GM21717 (cell line): Measurements from ENCODE around the gene HMGN2.
A peak's percentile ranks its signal among the peaks of the same experiment; 100 is the strongest.
"Not testable (repeated sequence)": the region's sequence is repeated elsewhere in the genome, so short reads cannot be mapped to it uniquely, and the experiment has no call there.

Source experiments
- ATAC-seq: cut with Tn5 transposase; IDR thresholded peaks from one replicate; pipeline ENCODE4 v1.9.1; 2021; ENCODE audit warnings: mild to moderate bottlenecking, moderate library complexity; ENCODE audit not compliant: unreplicated experiment

Gene HMGN2

DNA sequence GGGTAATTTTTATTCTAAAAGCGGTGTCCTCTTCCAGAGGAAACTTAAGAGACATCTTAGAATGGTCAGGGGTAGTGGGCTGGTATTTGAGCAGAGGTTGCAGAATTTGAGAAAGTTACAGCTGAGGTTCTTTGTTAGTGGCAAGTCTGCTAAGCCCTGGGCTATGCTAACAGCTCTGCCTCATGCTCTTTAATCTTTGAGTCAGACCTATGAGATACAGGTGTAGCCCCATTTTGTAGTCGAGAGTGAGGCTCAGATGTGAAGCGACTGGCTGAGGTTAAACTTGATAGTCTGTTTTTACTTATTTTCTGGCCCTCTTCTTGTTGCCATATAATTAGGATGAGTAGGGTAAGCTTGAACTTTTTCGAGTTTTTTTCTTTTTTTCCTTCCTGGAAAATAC is 4.7 kb downstream of the HMGN2 start:
- ATAC-seq = no peak

DNA sequence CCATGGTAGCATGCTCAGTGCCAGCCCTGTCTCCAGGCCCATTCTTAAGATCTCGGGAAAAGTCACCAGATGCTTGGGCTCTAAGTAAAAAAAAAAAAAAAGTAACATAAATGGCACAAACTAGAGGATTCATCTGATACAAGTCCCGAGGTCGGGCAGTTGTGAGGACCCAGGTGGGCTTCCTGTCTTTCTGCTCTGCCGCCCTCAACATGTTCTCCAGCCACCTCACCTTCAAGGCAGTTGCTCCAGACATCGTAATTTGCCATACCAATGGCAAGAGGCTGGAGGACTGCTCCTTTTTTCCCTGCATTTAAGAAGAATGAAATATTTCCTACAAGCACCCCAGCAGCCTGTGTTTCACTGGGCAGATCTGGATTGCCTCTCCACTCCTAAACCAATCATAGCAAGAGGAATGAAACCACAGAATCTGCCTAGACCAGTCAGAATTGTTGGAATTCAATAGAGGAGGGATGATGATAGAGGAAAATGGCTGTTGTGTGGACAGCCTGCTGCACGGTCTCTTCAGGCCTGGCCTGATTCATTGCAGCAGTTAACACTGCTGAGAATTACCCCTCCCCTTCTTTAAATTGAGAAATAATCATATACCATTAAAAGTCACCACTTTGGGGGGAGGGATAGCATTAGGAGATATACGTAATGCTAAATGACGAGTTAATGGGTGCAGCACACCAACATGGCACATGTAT is 5.4 kb downstream of the HMGN2 start:
- ATAC-seq = no peak

DNA sequence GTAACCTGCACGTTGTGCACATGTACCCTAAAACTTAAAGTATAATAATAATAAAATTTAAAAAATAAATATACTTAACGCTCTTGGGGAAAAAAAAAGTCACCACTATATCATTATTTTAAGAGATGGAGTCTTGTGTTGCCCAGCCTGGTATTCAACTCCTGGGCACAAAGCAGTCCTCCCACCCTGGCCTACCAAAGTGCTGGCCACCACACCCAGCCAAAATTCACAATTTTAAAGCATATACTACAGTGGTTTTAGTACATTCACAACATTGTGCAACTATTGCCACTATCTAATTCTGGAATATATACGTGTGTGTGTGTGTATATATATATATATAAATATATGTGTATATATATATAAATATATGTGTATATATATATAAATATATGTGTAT is 5.9 kb downstream of the HMGN2 start:
- ATAC-seq = no peak

DNA sequence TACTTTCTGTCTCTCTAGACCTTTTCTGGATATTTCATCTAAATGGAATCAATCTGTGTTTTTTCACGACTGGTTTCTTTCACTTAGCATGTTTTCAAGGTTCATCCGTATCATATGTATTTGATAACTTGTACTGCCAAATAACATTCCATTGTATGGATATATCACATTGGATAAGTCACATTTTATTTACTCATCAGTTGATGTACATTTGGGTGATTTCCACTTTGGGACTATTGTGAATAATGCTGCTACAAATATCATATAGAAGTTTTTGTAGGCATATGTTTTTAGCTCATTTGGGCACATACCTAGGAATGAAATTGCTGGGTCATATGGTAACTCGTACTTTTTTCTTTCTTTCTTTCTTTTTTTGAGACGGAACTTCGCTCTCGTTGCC is 6.7 kb downstream of the HMGN2 start:
- no peak for ATAC-seq

DNA sequence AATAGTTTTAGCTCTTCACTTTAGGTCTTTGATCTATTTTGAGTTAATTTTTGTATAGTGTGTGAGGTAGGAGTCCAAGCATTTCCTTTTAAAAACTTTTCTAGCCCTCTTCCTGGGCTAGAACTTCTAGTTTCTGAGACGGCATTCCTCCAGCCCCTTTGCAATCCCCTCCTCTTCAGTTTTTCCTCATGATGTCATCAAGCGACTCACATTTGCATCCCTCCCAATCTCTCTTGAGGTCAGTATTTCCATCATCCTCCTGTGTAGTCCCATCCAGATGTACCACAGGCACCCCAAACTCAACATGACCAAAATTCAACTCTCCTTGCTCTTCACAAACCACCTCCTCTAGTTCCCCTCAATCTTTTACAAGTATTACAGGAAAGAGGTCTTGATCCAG is 10.7 kb downstream of the HMGN2 start:
- no peak for ATAC-seq

DNA sequence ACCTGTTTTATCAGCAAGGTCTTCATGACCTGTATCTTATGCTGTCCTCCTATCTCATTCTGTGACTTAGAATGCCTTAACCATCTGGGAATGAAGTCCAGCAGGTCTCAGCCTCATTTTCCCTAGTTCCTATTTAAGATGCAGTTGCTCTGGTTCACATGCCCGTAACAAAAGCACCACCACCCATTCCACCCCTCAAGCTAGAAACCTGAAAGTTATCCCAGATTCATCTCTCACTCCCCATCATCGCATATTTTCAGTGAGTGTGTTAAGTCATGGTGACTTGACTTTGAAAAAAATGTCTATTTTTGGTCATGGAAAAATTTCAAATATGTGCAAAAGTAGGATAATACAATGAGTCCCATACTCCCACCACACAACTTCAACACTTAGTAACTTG is 11.7 kb downstream of the HMGN2 start:
- ATAC-seq = no peak

DNA sequence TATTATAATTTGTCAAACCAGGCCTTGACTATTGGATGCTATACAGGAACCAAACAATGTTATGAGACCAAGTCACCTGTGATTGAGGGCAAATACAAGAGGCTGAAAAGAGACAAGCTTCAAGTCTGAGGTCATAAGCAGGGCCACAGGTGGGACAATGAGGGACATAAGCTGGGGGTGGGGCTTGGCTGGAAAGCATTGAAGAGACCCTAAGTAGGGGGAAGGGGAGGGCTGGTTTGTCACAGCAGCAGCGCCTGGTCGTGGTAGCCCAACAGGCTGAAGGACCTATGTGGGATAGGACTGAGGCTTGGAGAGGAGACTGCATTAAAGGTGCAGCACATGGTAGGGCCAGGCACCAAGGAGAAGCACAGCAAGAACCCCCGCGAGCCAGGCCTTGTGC is 17.9 kb downstream of the HMGN2 start:
- no peak for ATAC-seq

DNA sequence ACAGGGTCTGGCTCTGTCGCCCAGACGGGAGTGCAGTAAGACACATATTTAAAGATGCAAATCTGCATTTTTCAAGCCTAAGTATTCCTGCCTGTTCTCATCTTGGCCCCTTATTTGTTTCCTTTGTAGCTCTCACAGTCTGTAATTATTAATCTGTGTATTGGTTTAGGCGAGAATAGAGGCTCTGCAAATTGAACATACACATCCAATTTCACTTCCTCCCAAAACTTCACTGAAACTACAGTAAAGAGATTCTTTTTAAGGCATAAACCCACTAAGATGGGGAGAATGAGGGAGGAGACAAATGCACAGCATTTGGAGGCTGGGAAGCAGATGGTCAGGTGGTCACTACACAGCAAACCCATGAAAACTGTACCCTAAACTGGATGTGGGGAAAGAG is 21.0 kb downstream of the HMGN2 start:
- ATAC-seq = no peak

DNA sequence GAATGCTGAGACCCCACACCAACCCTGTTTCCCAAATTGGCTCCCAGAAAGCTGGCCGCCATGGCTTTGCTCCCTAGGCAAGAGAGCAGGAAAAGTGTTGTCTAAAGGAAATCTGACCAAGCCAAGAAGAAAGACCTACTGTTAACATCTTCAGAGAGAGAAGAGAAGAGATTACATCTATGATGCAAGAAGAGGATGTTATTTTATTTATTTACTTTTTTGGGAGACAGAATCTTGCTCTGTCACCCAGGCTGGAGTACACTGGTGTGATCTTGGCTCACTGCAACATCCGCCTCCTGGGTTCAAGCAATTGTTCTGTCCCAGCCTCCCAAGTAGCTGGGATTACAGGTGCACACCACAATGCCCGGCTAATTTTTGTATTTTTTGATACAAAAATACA is 21.7 kb downstream of the HMGN2 start:
- no peak for ATAC-seq

DNA sequence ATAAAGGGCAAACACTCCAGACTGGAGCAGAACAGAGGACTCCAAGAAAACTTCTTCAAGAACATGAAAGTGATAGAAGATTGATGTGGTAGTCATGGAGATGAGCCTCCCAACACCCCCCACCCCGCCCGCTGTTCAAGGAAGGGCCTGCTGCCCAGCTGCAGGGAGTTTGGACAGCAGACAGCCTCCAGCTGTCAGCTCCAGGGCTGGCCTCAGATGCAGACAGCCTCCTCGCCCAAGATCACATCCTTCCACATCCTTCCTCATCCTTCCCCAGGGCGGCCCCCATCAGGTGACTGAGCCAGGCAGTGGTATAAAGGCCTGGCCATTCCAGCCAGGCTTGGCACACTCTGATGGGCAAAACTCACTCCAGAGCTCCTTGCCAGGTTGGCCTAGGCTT is 24.6 kb downstream of the HMGN2 start:
- ATAC-seq = no peak

DNA sequence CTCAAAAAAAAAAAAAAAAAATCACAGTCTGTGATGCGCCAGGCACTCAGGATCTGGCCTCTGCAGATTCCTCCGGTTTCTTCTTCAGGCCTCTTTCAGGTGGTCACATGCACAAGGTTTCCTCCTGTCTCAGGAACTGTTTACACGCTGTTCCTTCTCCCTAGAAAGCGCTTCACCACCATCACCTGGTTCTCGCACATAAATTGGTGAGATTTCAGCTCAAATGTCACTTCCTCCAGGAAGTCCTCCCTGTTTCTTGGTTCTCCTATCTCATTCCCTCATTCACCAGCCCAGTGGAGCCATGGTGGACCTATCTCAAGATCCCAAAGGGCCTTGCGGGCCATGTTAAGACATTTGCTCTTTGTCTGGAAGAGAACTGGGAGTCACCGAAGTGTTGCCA is 26.7 kb downstream of the HMGN2 start:
- ATAC-seq = no peak

DNA sequence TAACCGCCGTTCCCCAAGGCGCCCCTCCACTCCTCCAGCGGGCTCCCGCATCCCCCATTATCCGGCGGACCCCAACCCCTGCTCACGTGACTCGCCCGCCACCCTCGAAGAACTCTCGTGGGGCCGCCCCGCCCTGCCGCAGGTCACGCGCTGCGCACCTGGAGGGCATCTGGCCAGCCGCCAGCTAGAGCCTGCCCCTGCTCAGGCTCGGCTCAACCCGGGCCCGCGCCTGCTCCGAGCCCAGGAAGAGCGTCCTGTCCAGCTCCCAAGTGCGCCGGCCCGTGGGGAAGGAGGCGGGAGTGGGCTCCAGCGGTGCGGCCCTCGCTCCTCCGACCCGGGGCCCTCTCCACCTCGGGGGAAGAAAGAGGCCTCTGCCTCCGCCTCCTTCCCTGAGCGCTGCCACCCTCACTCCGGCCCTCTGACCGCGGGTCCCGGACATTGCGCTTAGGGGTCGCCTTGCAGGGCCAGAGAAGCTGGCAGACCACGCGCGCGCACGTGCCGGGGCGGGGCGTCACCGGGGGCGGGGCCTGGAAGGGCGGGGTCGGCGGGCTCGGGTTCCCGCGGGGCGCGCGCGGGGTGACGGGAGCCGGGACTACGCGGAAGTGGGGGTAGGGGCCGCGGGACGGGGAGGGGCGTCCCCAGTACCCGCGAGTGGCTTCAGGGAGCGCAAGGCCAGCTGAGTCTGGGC is 28.4 kb downstream of the HMGN2 start:
- ATAC-seq = peak; percentile 64

DNA sequence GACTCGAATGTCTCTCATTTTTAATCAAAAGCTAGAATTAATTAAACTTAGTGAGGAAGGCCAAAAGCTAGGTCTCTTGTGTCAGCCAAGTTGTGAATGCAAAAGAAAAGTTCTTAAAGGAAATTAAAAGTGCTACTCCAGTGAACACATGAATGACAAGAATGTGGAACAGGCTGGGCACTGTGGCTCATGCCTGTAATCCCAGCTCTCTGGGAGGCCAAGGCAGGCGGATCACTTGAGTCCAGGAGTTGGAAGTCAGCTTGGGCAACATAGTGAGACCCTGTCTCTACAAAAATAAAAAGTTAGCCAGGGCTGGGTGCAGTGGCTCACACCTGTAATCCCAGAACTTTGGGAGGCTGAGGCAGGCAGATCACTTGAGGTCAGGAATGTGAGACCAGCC is 38.5 kb downstream of the HMGN2 start:
- not testable (repeated sequence) for ATAC-seq

DNA sequence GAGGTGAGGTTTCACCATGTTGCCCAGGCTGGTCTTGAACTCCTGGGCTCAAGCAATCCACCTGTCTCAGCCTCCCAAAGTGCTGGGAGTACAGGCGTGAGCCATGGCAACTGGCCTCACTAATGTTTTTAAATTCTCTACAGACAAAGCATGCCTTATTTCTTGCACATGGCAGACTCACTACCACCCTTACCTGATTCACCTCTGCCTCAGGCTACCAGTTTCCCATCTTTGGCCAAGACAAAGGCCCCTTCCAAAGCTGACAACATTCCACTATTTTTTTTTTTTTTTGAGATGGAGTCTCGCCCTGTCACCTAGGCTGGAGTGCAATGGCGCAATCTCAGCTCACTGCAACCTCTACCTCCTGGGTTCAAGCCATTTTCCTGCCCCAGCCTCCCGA is 43.6 kb downstream of the HMGN2 start:
- not testable (repeated sequence) for ATAC-seq

DNA sequence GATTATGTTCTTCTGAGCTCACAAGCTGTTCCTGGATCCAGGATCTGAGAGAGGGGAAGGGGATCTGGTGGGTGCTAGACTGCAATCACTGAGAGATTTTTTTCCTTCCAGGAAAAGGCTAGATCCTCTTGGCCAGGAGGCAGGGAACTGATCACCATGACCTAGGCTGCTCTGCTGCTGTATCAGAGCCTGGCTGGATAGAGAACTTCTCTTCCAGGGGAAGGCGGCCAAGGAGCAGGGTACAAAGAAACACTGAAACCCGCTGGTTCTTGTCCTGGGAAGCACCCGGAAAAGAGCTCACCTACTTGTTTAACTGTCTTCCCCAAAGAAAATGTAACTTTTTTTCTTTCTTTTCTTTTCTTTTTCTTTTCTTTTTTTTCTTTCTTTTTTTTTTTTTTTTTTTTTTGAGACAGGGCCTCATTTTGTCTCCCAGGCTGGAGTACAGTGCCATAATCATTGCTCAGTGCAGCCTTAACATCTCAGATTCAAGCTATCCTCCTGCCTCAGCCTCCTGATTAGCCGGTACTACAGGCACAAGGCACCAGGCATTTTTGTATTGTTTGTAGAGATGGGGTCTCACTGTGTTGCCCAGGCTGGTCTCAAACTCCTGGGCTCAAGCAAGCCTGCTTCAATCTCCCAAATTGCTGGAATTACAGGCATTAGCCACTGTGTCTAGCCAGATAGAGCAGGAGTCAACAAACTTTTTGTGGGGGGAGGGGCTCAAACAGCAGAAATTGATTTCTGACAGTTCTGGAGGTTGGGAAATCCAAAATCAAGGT is 44.9 kb downstream of the HMGN2 start:
- ATAC-seq = no peak

DNA sequence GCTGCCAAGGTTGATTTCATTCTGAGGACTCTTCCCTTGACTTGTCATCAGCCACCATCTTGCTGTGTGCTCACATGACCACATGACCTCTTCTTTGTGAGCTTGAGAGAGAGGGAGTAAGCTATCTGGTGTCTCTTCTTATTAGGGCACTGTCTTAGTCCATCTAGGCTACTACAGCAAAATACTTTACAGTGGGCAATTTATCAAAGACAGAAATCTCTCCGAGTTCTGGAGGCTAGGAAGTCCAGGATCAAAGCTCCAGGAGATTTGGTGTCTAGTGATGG is 45.5 kb downstream of the HMGN2 start:
- no peak for ATAC-seq

DNA sequence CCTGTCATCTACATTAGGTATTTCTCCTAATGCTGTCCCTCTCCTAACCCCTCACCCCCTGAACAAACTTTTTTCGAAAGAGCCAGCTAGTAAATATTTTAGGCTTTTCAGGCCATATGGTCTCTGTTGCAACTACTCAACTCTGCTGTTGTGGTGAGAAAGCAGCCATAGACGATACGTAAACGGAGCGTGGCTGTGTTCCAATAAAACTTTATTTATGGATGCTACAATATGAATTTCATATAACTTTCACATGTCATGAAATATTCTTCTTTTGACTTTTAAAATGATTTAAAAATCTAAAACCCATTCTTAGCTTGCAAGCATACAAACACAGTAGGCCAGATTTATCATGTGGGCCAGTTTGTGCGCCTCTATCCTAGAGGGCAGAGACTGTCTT is 46.1 kb downstream of the HMGN2 start:
- ATAC-seq = no peak

DNA sequence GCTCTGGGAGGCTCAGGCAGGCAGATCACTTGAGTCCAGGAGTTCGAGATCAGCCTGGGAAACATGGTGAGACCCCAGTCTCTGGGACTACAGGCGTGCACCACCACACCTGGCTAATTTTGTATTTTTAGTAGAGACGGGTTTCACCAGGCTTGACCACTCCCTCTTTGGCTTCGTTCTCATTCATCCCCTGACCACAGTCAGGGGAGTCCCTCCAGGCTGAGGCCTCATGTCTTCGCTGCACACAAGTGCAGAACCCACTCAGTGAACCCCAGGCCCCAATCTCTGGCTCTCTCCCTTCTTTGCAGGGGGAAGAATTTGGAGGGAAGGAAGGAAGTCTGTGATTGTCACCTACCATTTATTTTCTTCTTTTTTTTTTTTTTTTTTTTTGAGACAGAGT is 48.1 kb downstream of the HMGN2 start:
- ATAC-seq = no peak

DNA sequence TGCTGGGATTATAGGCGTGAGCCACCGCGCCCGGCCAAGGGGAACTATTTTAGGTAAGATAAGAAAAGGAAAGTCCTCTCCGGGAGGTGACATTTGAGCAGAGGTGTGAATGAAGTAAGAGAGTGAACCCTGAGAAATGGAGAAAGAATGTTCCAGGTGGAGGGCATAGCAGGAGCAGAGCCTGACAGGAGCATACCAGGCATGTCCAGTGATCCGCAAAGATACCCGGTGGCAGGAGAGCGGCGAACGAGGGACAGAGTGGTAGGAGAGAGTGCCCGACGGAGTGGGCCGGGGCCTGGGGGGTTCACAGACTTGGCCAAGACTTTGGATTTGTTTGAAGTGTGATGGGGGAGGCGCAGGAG is 49.4 kb downstream of the HMGN2 start:
- ATAC-seq = no peak

DNA sequence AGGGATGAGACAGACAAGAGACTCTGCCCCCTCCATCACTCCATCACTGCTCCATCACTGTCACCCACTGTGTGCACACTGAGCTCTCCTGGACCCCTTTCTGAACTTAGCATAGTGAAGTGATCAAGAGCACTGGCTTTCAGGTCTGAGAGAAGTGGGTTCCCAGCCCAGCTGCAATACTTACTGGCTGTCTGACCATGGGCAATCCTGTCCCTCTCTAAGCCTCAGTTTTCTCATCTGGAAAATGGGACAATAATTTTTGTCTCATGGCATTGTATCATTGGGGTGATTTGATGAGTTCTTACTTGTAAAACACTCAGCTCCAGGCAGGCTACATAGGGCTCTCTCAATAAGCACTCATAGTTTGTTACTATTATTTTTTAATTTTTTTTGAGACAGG is 49.8 kb downstream of the HMGN2 start:
- no peak for ATAC-seq

DNA sequence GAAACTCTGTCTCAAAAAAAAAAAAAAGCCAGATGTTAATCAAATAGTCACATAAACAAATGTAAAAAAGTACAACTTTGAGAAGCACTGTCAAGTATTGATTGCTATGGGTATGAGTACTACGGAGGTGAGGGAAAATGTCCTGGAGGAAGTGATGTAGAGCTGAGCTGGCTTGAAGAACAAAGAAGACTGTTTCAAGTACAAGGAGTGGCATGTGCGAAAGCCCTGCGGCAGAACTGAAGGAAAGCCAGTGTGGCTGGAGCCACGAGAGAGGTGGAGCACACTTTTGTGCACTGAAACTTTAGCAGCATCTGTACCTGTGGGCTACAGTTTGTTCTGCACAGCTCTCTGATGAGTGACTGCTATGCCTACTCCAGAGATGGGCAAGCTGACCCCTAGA is 51.9 kb downstream of the HMGN2 start:
- ATAC-seq = no peak
